Stimulated activated CD8-positive, alpha-beta memory T cell treated with anti-CD3 and anti-CD28 coated beads, Interleukin-2, amount 100 ng/mL, for 48 hours (primary cell): ENCODE results near the gene FMO2.
A peak's percentile ranks its signal among the peaks of the same experiment; 100 is the strongest.
"Not testable (repeated sequence)": the region's sequence is repeated elsewhere in the genome, so short reads cannot be mapped to it uniquely, and the experiment has no call there.

Experiments used
- DNase-seq, 2 donors: peaks; one replicate each; pipeline ENCODE4 v3.0.0-alpha.2; 2020; ENCODE audit warnings: low read depth in 2 of 2

The FMO2 gene

DNA sequence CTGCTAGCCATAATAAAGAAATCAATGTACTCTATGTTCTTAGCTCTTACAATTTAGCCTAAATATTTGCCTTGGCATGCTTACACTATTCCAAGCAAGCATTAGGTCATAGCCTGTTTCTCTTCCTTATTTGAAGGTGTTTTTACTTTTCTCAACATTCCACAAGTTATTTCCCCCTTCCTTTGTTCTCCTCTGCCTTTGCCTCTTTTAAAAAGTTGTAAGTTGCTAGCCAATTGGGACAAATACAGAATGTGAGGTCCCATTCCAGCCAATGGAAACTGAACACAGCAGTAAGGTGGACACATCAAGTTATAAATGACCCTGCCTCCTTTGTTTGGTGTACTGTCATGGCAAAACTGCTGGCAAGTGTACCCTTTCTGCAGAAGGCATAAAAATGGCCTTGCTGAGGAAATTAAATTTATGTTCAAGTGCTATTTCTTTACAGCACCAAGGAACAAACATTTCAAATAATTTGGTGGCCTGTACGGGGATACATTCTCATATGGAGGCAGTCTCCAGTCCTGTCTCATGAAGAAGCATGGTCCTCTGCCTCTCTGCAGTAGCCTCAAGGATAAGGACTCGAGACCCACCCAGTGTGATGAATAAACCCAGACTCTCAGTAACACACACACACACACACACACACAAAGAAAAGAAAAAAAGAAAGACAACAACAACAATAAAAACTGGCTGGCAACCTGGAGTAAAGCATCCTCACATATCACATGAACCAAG, 34.4 kb downstream of the FMO2 start:
- DNase-seq = no peak

- no peak for DNase-seq
Measured at GRCh38 chr1:171220081-171220420, 35.0 kb downstream of the FMO2 start.

- DNase-seq = no peak
Measured at GRCh38 chr1:171220581-171221054, 35.5 kb downstream of the FMO2 start.

GRCh38 chr1:171221665-171222591, 36.8 kb downstream of the FMO2 start:
- DNase-seq = no peak

- no peak for DNase-seq
Measured at GRCh38 chr1:171222936-171223335, 37.8 kb downstream of the FMO2 start.

DNA sequence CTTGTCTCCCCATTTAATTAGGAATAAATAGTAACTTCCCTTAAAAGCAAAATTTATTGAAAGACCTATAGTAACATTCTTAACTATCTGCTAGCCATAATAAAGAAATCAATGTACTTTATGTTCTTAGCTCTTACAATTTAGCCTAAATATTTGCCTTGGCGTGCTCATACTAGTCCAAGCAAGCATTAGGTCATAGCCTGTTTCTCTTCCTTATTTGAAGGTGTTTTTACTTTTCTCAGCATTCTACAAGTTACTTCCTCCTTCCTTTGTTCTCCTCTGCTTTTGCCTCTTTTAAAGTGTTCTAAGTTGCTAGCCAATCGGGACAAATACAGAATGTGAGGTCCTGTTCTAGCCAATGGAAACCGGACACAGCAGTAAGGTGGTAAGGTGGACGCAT, 39.2 kb downstream of the FMO2 start:
- DNase-seq = not testable (repeated sequence)

GRCh38 chr1:171226747-171227370, 41.8 kb downstream of the FMO2 start:
- DNase-seq = no peak

GRCh38 chr1:171231326-171231725, 46.2 kb downstream of the FMO2 start:
- no peak for DNase-seq

DNA sequence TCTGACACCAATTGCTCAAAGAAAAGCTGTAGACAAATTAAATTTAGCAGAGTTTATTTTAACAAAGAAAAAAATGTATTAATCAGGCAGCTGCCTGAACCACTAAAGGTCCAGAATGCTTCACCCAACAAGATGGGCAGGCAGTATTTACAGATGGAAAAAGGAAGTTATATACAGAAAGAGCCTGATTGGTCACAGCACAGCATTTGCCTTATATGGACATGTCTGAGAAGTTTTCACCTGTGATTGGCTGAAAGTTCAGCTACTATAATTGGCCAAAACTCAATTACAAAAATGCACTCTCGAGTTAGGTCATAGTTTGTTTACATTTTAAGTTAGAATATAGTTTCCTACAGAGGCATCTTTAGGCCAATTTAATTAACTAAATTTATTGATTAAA, 48.1 kb downstream of the FMO2 start:
- DNase-seq = no peak

DNA sequence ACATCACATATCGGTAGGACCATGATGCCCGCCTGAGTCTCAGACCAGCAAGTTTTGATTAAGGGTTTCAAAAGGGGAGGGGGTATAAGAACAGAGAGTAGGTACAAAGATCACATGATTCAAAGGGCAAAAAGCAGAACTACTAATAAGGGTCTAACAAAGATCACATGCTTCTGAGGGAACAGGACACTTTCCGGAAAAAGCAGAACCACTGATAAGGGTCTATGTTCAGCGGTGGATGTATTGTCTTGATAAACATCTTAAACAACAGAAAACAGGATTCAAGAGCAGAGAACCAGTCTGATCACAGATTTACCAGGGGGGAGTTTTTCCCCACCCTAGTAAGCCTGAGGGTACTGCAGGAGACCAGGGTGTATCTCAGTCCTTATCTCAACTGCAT, 51.1 kb downstream of the FMO2 start:
- DNase-seq = not testable (repeated sequence)

GRCh38 chr1:171243878-171244277, 58.8 kb downstream of the FMO2 start:
- DNase-seq = no peak

DNA sequence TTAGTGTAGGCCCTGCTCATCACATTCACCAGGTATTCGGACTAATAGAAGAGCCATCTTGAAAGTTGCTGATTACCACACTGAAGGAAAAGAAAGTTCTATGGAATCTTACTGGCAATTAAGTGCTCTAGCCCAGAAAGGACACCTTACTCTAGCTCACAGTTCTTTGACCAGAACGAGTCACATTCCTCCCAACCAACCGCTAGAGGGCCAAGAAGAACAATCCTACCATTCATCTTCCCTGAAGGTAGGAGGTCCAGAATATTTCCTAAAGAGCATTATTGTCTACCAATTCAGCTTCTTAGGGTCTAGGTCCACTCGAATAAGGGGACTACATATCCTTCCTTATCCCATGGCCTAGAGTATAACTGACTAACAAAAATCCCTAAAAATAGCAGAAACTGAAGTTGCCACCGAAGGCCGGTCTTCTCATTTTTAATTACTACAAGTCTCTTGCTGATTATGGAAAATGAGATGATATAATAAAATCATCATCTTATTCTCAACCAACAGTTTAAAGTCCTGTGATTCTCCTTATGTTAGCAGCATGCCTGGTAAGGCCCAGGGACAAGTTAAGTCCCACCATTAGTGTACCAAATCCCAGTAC, 60.5 kb downstream of the FMO2 start:
- DNase-seq = no peak

DNA sequence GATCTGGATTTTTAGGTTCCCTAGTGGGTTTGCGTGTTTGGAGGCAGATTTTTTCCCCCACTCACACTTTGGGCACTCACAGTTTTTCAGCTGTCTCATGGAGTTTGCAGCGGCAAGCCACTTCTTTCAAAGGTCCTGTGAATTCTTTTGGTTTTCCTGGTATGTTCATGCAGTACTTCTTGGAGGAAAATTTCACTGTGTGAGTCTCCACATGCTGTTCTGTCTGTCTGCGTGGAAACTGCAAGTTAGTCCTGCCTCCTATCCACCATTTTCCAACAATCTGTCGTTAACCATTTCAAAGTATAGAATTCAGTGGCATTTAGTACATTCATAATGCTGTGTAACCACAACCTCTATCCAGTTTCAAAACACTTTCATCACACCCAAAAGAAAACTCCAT, 62.4 kb downstream of the FMO2 start:
- DNase-seq = no peak

DNA sequence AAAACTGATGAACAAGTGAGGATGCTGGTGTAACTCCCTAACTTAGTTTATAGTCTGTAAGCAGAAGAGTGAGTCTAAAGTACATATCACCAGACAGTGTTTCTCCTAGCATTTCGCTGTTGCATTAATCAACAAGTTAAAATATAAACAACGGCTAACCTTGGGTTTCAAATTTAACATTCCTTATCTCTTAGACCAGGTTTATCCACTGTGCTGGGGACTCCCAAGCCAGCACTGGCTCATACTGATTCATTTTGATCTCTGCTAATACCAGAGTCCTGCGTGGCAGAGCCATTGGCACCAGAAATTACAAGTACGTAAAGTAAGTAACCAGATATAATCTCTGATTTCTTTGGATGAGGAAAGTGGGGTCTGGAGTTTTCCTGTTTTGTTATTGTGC, 63.2 kb downstream of the FMO2 start, which contains the start of gene FMO1:
FMO1 (plus strand) TSS at position 193 of the 400 bp plus-strand sequence. CDS start 9,594 bp downstream, outside the sequence.
- no peak for DNase-seq

DNA sequence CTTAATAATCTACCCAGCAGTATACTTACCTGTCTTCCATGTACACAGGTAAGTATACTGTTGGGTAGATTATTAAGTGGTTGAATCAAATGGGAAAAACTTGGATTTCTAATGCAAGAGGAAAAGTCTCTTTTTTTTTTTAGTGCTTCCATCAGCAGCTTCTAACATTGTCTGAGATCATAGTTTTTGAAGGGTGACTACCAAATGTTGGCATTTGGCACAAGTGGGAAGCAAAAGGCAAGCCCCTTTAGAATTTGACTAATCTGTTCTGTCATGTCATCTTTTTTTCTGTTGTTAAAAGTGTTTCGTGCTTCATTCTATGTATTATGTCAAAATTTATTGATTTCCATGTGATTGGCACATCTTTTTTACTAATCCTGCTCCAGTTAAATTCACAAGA, 63.7 kb downstream of the FMO2 start:
- DNase-seq = no peak

DNA sequence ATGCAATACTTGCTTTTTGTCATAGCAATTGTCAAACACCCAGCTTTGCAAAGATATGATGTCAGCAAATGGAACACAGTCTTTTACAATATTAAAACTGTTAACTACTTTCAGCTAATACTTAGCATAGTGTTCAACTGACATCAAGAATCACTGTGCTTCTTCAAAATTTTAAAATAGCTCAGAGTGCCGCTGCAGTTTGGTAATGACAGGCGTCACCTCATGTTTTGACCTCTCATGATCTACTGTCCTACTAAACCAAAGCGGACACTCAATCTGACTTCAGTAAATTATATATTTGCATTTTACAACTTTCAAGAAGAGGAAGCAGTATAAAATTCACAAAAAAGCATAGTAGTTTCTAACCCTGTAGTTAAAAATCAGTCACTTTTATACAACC, 65.2 kb downstream of the FMO2 start:
- no peak for DNase-seq

- peak in 1 of 2 donors; percentile 14 for DNase-seq
Measured at GRCh38 chr1:171251042-171251951, 66.2 kb downstream of the FMO2 start.

- DNase-seq = no peak
Measured at GRCh38 chr1:171251952-171252300, 66.8 kb downstream of the FMO2 start.

GRCh38 chr1:171252482-171252881, 67.4 kb downstream of the FMO2 start:
- DNase-seq = no peak

DNA sequence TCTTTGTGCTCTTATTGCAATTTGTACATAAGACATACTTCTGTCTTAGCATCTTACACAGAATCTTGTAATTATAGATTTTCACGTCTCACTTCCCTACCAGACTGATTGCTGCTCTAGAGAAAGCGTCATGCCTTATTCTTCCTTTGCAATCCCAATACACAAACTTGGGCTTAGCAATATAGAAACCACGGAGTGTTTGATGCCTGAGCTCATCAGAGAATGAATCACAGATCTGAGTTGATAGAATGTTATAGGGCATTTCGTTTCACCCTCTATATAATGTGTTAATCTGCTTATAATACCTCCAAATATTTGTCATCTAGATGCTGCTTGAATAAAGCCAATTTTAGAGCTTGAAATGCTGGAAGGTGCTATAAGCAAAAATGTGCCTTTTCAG, 69.8 kb downstream of the FMO2 start:
- no peak for DNase-seq
